Measurements from ENCODE around the gene CGB3.

CGB3 gene

DNA sequence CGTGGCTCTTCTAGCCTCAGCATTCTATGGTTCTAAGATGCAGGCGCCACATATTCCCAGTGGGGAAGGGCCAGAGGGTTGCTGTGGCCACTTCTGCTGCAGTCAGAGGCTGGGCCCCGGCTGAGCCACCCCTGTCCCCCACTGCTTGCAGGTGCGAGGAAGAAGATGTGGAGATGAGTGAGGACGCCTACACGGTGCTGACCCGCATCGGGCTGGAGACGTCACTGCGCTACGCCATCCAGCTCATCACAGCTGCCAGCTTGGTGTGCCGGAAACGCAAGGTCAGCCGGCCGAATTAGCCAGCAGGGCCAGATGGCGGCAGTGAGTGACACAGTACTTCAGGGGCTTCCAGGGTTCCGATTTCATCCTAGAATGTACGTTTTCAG is 9.3 kb downstream of the CGB3 start:
- DNase-seq = no peak

DNA sequence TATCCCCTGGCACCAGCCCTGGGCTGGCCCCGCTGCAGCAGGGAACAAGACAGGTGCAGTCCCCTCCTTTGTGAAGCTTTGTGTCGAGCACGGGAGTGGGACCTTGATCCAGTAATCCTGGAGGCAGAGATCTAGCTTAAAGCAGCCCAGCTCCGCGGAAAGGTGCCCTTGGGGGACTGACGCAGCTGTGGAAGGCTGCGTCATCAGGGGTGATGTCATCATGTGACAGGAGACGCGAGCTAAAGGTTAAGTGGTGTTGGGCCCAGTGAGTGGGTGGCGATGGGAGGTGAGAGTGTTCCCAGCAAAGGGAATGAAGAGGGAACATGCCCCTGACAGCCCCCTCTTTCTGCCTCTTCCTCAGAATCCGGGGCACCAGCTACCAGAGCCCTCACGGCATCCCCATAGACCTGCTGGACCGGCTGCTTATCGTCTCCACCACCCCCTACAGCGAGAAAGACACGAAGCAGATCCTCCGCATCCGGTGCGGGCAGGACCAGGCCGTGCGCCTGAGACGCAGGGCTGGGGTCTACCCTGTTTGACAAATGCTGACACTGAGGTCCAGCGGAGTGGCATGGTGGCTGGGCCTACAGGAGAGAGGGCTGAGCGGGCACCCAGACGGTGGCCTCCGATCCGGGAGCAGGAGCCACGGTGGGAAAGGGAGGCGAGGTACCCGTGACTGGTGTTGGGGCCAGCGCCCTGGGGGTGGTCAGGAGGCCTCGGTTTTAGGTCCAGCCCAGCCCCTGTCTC is 9.8 kb downstream of the CGB3 start:
- peak; percentile 49 for DNase-seq

DNA sequence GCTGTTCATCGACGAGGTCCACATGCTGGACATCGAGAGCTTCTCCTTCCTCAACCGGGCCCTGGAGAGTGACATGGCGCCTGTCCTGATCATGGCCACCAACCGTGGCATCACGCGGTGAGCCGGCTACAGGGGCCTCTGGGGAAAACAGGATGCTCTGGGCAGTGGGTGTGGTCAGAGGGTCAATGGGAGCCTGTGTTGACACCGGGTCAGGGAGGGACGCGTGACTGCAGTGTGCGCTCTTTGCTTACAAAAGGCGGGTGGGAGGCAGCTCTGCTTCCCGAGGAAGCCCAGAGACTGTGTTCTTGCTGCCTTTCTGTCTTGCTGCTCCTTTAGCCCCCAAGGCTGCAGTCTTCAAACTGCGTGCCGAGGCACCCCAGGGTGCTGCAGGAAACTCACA is 12.9 kb downstream of the CGB3 start:
- no peak for DNase-seq

- DNase-seq = no peak
These were observed 13.7 kb downstream of the CGB3 start for GRCh38 chr19:49010453-49010852.

- no peak for DNase-seq
These were observed 14.3 kb downstream of the CGB3 start for GRCh38 chr19:49009828-49010227.

DNA sequence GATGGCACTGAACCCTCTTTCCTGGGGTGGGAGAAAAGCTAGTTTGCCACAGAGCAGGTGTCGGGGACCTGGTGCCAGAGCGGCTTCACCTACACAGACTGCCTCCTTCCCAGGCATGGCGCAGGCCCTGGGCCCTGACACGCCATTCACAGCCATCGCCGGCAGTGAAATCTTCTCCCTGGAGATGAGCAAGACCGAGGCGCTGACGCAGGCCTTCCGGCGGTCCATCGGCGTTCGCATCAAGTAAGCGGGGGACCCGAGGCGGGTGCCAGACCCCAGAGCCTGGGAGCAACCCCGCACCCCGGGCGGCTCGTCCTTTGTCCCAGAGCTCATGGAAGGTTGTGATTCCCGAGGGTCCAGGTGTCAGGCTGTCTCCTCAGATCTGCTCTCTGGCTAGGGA is 17.2 kb downstream of the CGB3 start:
- no peak for DNase-seq

DNA sequence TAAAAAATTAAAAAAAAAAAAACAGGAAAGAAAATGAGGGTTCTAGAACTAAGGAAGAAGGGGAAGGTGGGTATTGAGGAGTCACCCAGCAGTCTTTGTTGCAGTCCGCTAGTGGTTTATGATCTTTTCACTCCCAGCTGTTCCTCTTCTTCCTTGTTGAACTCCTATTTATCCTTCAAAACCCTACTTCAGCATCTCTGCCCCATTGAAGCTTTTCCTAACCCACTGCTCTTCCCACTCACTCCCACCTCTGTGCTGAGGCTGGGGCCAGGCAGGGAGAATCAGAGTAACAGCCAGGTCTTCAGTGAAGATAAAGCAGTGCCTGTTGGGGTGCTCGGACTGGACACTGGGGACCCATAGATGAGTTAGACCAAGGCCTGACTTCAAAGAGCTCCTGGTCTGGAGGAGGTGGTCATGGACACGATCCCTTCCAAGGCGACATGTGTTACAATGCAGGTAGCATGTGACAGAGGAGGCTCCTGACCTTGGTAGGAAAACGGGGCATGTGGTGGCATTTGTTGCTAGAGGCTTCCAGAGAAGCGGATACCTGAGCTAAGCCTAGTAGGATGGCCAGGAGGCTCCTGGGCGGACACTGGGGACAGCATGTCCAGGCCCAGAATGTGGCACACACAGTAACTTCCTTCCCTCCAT is 19.0 kb downstream of the CGB3 start:
- no peak for DNase-seq

- DNase-seq = no peak
These were observed 20.0 kb downstream of the CGB3 start for GRCh38 chr19:49004133-49004532.

DNA sequence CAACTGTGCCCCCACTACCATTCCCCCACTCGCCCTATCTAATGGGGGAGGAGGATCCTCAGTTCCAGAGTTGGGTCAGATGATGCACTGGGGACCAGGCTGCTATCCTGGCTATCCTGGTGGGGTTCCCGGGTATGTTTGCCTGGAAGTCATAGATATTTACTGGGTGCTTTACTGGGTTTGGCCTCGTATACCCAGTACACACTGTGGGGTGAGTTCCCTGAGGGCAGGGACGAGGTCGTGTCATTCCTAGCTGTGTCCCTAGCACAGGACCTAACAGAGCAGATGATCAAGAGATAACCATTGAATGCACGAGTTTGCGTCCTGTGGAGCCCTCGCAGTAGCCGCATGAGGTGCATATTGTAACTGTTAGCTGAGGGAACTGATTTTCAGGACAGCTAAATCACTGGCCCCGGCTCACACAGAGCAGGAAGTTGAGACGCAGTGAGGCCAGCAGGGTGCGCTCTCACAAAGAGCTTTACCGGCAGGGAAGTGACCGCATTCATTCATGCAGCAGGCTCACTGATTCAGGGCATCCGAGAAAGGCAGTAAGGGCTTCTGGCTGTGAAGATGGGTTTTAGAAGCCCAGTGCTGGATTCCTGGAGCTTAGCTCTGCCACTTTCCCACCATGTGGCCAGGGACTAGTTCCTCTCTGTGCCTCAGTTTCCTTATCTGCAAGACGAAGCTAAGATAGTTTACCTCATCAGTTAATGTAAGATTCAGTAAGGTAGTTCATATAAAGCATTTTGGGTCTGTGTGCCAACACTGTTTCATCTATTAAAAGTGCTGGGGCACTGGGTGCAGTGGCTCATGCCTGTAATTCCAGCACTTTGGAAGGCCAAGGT is 24.4 kb downstream of the CGB3 start:
- DNase-seq = peak; percentile 67

DNA sequence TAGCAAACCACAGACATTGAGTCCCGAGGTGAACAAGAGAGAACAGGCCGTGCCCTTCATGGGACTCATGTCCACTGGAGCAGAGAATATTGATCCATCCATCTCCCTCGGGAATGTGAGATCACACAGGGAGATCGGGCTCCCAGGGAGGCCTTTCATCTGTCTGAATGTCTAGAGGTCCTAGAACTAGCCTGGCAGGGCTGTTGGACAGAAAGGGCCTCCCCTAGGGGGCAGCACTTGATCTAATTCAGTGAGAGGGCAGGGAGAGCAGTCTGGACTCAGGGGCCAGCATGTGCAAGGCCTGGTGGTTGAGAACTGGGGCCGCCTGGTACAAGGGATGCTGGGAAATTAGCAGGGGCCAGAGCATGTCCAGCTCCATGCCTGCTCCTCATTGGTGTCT is 26.2 kb downstream of the CGB3 start:
- peak; percentile 71 for DNase-seq

DNA sequence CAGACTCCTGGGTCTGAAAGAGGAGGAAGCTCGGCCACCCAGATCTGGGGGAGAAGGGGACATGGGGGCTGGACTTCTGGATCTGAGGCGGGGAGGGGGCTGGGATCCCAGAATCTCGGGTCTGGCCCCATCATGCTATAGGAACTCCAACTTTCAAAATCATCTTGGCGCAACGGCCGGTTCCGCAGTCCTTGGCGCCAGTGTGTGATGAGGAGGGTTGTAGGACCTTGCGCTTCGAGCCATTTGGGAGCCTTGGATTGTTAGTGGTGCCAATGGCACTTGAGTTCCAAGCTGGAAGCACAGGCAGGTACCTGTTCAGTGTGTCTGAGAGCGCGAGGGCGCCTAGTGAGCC is 30.1 kb downstream of the CGB3 start:
- DNase-seq = no peak

GRCh38 chr19:48993175-48994034 is 30.7 kb downstream of the CGB3 start, which contains the start of the genes GYS1 and RUVBL2:
Gene GYS1 (minus strand): TSS chr19:48993309. CDS start chr19:48993112, 197 bp downstream.
Gene RUVBL2 (plus strand): TSS chr19:48993887. CDS start chr19:48993912, 25 bp downstream.
- peak; percentile 100 for DNase-seq

DNA sequence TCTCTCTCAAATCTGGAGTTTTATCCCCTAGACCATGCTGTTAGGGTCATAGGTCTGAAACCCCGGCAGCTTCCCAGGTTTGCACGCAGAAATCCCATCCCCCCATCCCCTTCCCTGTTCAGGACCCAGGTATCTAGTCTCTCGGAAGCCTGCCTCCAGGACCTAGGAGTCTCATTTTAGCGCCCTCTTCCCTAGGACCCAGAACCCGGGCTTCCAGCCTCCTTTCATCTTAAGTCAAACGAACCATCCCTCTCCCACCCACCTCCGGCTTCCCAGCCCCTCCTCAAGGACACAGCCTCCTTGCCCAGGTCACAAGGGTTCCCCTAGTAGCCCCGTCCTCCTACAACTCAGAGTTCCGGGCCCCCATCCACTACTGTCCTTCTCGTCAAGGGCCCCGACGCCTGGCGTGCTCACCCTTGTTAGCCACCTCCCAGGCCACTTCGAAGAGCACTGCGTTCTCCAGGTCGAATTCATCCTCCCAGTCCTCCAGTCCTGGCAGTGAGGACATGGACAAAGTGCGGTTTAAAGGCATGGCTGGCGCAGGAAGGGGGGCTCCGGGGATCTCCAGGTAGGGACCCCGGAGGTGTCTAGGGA is 31.5 kb downstream of the CGB3 start:
- no peak for DNase-seq

DNA sequence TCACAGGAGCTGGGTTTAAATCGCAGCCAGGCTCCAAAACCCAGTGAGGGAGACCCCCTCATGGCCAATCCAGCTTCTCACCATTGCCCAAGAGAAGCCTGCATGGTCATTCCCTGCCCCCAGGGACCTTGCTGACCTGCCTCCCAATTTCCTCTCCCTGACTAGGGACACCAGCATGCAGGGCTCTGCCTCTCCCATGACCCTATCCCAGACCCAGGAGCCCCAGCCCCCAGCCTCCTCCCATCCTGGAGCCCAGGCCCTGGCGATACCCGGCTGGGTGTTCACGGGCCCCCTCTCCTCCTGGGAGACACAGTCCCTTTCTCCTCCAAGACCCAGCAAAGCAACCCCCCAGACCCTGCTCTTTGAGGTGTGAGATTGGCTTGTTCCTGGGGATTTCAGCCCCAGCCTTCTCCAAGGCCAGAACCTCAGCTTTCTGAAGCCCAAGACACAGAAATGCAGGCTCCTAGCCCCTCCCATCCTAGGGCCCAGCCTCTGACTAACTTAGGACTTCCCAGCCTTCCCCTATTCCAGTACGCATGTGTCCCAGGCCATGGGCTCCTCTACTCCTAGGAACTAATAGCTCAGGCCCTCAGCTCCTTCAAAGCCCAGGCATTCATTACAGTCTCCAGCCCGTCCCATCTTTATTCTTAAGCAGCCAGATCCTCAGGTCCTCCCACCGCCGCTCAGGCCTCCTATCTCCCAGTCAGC is 32.1 kb downstream of the CGB3 start:
- DNase-seq = peak; percentile 88

- no peak for DNase-seq
These were observed 33.0 kb downstream of the CGB3 start for GRCh38 chr19:48991011-48991609.

DNA sequence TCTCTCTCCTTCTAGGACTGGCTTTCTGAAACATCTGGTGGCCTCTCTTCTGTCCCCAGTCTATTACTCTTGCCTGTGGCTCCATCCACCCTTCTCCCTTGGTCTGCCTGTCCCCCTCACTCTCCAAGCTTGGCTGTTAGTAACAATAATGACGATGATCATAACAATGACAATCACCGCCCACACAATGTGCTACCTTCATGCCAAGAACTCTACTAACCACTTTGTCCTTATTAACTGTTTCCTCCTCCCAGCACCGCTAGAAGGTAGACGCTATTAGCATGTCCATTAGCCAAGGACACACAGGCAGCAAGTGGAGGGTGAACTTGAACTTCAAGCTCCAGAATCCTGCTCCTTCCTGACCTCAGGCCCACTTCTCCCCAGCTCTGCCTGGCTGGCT is 33.7 kb downstream of the CGB3 start:
- no peak for DNase-seq

DNA sequence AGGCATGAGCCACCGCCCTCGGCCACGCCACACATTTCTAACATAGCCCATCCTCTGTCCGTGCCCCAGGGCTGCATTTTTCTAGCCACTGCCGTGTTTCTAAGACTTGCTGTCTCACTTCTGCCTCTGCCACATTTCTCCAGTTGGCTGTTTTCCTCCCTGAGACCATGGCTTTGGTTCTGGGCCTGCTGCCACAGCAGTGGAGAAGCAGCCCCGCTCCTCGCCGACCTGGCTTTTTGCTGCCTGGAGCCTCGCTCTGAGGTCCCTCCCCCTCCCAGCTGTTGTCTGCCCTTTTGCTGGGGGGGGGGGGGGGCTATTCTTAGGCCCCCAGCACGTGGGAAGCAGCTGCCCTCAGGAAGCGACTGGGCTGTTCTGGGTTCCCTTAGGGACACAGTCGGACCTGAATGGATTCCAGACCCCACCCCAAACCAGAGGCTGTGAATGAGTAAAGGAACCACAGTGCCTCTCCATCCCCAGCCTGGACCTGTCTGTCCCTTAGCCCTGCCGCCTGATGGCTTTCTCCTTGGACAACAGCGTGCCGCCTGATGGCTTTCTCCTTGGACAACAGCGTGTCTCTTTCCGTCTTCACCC is 34.3 kb downstream of the CGB3 start:
- DNase-seq = no peak

DNA sequence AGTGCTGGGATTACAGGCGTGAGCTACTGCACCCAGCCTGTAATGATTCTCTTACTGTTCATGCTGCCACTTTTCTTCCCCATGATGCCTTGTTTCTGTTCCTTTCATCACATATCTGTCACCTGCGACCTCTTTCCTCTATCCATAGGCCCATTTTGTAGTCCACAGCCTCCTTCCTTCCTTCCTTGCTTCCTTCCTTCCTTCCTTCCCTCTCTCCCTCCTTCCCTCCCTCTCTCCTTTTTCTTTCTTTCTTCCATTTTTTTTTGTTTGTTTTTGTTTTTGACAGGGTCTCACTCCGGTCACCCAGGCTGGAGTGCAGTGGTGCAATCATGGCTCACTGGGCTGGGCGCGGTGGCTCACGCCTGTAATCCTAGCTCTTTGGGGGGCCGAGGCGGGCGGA is 35.3 kb downstream of the CGB3 start:
- DNase-seq = no peak

GRCh38 chr19:48988286-48988685 is 35.8 kb downstream of the CGB3 start:
- DNase-seq = no peak

DNA sequence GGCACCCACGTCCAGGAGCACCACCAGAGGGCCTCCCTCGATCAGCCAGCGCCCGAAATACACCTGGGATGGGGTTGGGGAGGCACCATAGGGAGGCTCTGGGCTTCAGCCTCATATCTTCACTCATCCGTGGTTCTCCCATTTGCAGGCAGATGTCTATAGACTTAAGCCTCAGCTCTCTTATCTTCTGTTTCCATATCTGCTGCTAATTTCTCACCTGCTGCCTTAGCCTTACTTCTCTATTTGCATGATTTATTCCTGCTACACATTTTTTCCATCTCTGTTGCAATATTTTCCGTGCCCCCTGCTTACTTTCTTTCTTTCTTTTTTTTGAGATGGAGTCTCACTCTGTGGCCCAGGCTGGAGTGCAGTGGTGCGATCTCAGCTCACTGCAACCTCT is 36.8 kb downstream of the CGB3 start:
- no peak for DNase-seq

- DNase-seq = no peak
These were observed 37.9 kb downstream of the CGB3 start for GRCh38 chr19:48986211-48986610.
